Spleen (tissue), 7 donors: Measurements from ENCODE around the gene FAM168B.

Experiments
- POLR2A ChIP-seq, 3 donors: fragments of 450-650 bp; IDR thresholded peaks; one replicate each; pipeline ENCODE4 v1.5.1; 2017; ENCODE audit warnings: antibody characterized with exemption in 3 of 3, mild to moderate bottlenecking in 1 of 3
- TF ChIP-seq, protein P1 (sequence below), 11 experiments: fragments of 200-600 bp in 7 of 11; fragments of 450-650 bp in 4 of 11; sonication (generic) in 4 of 11; IDR thresholded peaks in 8 of 11; conservative IDR thresholded peaks in 3 of 11; 1 replicate in 7 of 11; 2 replicates in 4 of 11; pipeline versions ENCODE4 v1.4.0 to v1.8.0; 2016 to 2021; ENCODE audit warnings: antibody characterized with exemption in 11 of 11, inconsistent platforms in 4 of 11, mild to moderate bottlenecking in 1 of 11
- donor health status: DM: no; HTN: no; CAD: no; lungs with moderate emphysema.
- donor health status: DM: no; HTN: no; CAD: no.
- donor health status: DM: no; HTN: no; CAD: no.

DNA sequence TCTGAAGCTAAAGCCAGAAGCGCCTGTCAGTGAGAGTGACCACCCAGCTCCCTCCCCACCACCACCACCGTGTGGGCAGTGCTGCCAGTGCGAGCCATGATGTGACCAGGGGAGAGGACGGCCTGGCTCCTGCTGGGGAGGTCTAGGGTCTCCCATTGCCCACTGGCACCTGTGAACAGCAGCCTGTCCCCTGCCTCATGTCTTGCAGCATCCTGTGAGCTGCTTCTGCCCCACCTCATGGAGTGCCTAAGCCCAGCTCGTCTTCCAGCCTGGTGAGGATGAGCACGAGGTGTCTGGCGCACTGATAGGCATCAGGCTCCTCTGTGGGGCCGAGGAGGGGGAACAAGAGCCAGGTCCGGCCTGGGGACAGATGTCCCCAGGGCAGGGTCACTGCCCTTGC is 61.4 kb downstream of the FAM168B start:
- TF ChIP-seq, protein P1, sequence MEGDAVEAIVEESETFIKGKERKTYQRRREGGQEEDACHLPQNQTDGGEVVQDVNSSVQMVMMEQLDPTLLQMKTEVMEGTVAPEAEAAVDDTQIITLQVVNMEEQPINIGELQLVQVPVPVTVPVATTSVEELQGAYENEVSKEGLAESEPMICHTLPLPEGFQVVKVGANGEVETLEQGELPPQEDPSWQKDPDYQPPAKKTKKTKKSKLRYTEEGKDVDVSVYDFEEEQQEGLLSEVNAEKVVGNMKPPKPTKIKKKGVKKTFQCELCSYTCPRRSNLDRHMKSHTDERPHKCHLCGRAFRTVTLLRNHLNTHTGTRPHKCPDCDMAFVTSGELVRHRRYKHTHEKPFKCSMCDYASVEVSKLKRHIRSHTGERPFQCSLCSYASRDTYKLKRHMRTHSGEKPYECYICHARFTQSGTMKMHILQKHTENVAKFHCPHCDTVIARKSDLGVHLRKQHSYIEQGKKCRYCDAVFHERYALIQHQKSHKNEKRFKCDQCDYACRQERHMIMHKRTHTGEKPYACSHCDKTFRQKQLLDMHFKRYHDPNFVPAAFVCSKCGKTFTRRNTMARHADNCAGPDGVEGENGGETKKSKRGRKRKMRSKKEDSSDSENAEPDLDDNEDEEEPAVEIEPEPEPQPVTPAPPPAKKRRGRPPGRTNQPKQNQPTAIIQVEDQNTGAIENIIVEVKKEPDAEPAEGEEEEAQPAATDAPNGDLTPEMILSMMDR (IDR thresholded peaks at IDR 0.05 in 8 of 11, conservative IDR thresholded peaks at IDR 0.05 in 3 of 11), result no peak
- TF ChIP-seq POLR2A (IDR thresholded peaks at IDR 0.05), result no peak
